Activated T-cell treated with anti-CD3 and anti-CD28 coated beads, Interleukin-2, amount 50 U/mL, for 1 hour (primary cell): Measurements from ENCODE around the gene PRSS38.
"Not testable (repeated sequence)": the region's sequence is repeated elsewhere in the genome, so short reads cannot be mapped to it uniquely, and the experiment has no call there.

Source experiments
- DNase-seq: peaks from one replicate; pipeline ENCODE4 v3.0.0-alpha.2; 2020

Gene PRSS38

DNA sequence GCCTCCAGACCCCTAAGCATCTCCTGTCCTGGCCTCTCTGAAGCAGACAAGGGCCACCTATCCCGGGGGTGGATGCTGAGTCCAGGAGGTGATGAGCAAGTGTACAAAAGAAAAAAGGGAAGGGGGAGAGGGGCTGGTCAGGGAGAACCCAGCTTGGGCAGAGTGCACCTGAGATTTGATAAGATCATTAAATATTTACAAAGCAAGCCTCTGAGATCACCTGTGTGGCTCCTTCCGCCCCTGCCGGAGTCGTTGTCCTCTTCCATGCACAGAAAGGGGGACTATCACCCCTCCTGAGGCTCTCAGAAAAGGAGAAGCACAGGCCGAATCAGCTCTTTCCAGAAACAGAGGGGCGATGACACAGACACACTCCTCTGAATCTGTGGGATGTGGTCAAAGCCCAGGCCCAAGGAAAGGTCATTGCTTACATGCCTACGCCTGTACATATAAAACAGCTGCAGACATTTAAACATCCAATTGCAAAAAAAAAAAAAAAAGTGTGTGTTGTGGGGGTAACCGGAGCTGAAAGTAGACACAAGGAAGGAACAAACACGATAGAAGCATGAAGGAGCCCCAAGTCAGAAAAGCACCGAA, 30.9 kb downstream of the PRSS38 start:
- DNase-seq, result no peak

DNA sequence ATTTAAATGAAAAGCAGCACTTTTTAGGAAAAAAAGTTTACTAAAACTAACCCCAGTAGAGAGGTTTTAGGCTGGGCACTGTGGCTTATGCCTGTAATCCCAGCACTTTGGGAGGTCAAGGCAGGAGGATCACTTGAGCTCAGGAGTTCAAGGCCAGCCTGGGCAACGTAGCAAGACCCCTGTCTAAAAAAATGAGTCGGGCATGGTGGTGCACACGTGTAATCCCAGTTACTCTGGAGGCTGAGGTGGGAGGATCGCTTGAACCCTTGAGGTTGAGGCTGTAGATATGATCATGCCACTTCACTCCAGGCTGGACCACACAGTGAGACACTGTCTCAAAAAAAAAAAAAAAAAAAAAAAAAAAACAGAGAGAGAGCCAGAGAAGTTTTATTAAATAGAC, 31.6 kb downstream of the PRSS38 start:
- DNase-seq, result not testable (repeated sequence)

DNA sequence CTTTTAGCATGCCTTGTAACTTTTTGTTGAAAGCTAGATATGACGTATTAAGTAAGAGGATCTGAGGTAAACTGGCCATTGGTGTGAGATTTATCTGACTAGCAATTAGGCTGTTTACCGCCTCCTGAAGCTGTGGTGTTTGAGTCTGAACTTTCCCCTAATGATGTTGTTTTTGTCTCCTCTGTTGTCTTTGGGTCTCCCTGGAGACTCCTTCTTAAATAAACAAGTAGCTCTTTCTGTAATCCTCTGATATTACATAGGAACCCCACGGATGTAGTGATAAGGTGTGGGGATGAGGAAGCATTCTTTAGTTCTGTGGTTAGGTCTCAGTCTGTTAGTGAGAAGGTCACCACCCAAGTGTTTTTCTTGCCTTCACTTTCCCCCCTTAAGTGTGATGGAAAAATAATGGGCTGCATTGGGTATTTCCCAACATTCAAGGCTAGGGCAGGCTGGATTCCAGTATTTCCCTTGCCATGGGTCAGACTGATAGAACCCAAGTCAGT, 33.0 kb downstream of the PRSS38 start:
- DNase-seq, result no peak

DNA sequence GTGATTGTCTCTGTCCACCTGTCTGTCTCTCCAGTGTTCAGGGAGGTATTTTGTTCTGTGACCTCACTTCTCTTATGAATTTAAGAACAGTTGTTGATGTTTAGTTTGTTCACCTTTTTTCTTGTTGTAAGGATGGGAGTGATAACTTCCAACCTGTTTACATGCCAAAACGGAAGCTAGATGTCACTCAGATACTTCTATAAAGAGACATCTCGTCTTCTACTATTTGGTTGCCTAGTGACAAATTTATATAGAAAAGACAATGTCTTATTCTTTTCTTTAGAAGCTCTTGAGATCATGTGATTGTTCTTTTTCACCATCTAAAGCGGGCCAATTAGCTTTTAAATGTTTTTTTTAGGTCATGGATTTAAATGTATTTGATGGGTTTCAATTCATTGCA, 33.8 kb downstream of the PRSS38 start:
- DNase-seq, result no peak

GRCh38 chr1:227854189-227854588, 38.7 kb downstream of the PRSS38 start:
- no peak for DNase-seq

GRCh38 chr1:227855687-227856086, 40.2 kb downstream of the PRSS38 start:
- DNase-seq, result no peak

- no peak for DNase-seq
Observed at GRCh38 chr1:227856147-227856858, 40.8 kb downstream of the PRSS38 start.

DNA sequence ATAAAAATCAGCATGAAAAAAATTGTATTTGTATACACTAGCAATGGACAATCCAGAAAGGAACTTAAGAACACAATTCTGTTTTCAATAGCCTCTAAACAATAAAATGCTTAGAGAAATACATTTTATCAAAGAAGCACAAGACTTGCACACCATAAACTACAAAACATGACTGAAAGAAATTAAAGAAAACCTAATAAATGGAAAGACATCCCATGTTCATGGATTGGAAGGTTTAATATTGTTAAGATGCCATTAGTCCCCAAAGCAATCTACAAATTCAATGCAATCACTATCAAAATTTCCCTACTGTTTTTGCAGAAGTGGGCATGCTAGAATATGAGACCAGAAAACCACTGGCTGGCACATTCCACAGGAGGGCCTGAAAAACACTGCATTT, 49.4 kb downstream of the PRSS38 start:
- DNase-seq, result no peak

DNA sequence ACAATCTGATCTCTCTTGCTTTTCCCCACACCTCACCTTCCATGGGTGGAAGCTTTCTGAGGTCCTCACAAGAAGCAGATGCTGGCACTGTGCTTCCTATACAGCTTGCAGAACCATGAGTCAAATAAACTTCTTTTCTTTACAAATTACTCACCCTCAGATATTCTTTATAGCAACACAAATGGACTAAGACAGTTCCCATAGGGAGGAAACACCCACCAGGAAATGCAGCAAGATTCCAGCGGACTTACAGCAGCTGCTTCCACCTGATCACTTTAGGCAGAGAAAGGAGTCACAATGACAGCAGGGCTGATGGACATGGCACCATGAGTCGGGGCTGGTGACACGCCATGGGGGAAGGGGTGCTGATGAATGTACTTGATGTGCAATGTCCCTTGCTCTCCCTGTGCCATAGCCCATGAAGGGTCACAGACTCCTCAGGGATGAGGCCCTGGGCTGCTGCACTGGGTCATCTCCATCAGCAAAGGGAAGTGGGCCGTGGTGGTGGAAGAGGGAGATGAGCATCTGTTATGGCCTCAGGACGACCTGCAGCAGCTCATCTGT, 53.9 kb downstream of the PRSS38 start:
- no peak for DNase-seq

GRCh38 chr1:227869851-227870305, 54.4 kb downstream of the PRSS38 start:
- DNase-seq, result no peak

DNA sequence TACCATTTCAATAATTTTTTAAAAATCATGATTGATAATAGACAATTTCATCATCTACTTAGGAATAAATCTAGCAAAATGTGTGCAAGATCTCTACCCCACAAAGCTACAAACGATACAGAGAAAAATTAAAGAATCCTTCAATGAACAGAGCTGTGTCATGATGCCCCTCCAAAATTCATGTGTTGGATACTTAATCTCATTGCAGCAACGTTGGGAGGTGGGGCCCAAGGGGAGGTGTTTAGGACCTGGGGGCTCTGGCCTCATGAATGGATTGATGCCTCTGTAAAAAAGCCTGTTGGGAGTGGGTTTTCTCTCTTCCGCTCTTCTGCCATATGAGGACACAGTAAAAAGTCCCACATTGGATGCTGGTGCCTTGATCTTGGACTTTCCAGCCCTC, 54.9 kb downstream of the PRSS38 start:
- no peak for DNase-seq

DNA sequence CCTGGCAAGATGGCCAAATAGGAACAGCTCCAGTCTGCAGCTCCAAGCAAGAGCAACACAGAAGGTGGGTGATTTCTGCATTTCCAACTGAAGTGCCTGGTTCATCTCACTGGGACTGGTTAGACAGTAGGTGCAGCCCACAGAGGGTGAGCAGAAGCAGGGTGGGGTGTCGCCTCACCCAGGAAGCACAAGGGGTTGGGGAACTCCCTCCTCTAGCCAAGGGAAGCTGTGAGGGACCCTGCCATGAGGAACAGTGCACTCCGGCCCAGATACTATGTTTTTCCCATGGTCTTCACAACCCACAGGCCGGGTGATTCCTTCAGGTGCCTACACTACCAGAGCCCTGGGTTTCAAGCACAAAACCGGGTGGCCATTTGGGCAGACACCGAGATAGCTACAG, 56.4 kb downstream of the PRSS38 start:
- DNase-seq, result not testable (repeated sequence)

- DNase-seq, result not testable (repeated sequence)
Observed at GRCh38 chr1:227877810-227878209, 62.3 kb downstream of the PRSS38 start.

- DNase-seq, result no peak
Observed at GRCh38 chr1:227880342-227880924, 65.0 kb downstream of the PRSS38 start.

DNA sequence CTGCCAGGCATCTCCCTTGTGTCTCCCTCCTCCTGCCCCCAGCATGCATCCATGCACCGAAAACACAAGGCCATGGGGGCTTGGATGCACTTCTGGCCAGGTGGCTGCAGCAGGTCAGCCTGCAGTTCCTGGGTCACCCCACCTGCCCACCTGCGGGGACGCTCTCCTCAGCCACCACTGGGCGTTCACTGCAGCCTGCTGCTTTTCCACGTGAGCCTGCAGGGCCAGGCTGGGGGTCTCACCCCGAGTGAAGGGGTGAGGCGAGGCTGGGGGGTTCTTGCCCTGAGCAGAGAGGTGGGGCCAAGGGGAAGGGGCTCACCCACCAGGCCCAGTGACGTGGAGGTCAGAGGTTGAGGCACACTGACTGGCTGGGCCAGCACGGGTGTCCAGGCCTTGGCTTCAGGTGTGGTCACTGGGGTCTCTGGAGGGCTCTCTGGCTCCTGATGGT, 67.6 kb downstream of the PRSS38 start:
- peak; percentile 16 for DNase-seq

GRCh38 chr1:227883641-227884301, 68.3 kb downstream of the PRSS38 start:
- DNase-seq, result peak; percentile 15

- peak; percentile 15 for DNase-seq
Observed at GRCh38 chr1:227884370-227885134, 69.1 kb downstream of the PRSS38 start.

DNA sequence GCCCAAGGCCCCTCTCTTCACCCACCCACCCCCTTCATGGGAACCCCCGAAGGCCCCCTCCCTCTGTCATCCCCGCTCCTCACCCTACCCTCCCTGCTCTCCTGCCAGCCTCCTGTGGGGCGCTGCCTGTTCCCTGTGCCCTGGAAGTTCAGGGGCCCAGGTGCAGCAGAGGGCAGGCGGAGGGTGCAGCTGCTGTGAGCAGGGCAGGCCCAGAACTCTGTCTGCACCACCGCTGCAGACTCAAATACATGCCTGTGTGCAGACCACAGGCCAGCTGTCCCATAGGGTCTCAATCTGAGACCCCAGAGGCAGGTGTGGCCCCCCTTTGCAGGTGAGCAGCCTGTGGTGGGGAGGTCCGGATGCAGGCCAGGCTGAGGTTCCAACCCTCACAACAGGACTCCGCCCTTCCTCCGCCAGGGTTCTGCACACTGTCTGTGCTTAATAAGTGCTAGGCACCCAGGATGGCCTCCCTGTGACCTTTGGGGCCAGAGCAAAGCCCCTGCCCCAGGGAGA, 69.7 kb downstream of the PRSS38 start:
- peak; percentile 41 for DNase-seq

- peak; percentile 30 for DNase-seq
Observed at GRCh38 chr1:227885648-227886502, 70.4 kb downstream of the PRSS38 start.

- DNase-seq, result peak; percentile 16
Observed at GRCh38 chr1:227886503-227886961, 71.1 kb downstream of the PRSS38 start.
